CD4-positive, alpha-beta T cell (primary cell): ENCODE measurements around the gene CERT1. TPM values are rescaled to one million over a fixed set of nuclear protein-coding genes. Genes with fewer than 3 reads are reported as not detected.

Experiments
- ATAC-seq: fragments of 200-7000 bp; cut with Tn5 transposase; one replicate; pipeline ENCODE4 v1.10.0; 2022; ENCODE audit warnings: mild to moderate bottlenecking; ENCODE audit not compliant: poor library complexity
- CTCF ChIA-PET: fragments of 350-600 bp; sonication (Branson Sonifier 250); formaldehyde crosslinking; loops from one replicate; lab custom pipeline; 2021; ENCODE audit warnings: antibody characterized with exemption, inconsistent platforms; lab: Charles Lee
- POLR2A ChIA-PET: fragments of 350-600 bp; sonication (Branson Sonifier 250); formaldehyde crosslinking; loops from one replicate; lab custom pipeline; 2021; ENCODE audit warnings: antibody characterized with exemption, inconsistent platforms; lab: Charles Lee
- DNase-seq, 14 experiments: peaks; one replicate each; pipeline ENCODE4 v3.0.0-alpha.2; 2013 to 2020; ENCODE audit warnings: mixed read lengths in 2 of 14
- H3K27ac ChIP-seq, 2 donors: one replicate each; pipeline versions ENCODE4 v1.5.1 to v1.7.0; 2013; ENCODE audit warnings: low read length in 2 of 2, low read depth in 1 of 2, mild to moderate bottlenecking in 1 of 2
- H3K27me3 ChIP-seq, 2 experiments: 1 replicate in 1 of 2; 2 replicates in 1 of 2; pipeline versions ENCODE4 v1.6.1 to v1.7.0; 2013; ENCODE audit warnings: low read length in 2 of 2, control low read depth in 1 of 2, mild to moderate bottlenecking in 1 of 2, moderate library complexity in 1 of 2; ENCODE audit not compliant: insufficient read depth in 2 of 2, control insufficient read depth in 1 of 2
- H3K36me3 ChIP-seq: one replicate; pipeline ENCODE4 v1.6.1; 2013; ENCODE audit warnings: low read length, control low read depth; ENCODE audit not compliant: insufficient read depth
- H3K4me1 ChIP-seq: one replicate; pipeline ENCODE4 v1.6.1; 2013; ENCODE audit warnings: low read length, control low read depth; ENCODE audit not compliant: insufficient read depth
- H3K4me3 ChIP-seq: one replicate; pipeline ENCODE4 v1.5.1; 2013; ENCODE audit warnings: mild to moderate bottlenecking, low read length, moderate library complexity
- H3K9me3 ChIP-seq, 2 experiments: 1 replicate in 1 of 2; 2 replicates in 1 of 2; pipeline versions ENCODE4 v1.6.1 to v1.7.0; 2013; ENCODE audit warnings: low read length in 2 of 2, mild to moderate bottlenecking in 2 of 2, control low read depth in 1 of 2, moderate library complexity in 1 of 2; ENCODE audit not compliant: control insufficient read depth in 1 of 2, insufficient read depth in 1 of 2
- H3K27ac Mint-ChIP-seq: one replicate; pipeline ENCODE4 v1.8.0; 2020; ENCODE audit warnings: mixed read lengths
- H3K27me3 Mint-ChIP-seq: one replicate; pipeline ENCODE4 v1.8.0; 2021; ENCODE audit warnings: mixed read lengths
- H3K36me3 Mint-ChIP-seq: one replicate; pipeline ENCODE4 v1.8.0; 2021; ENCODE audit warnings: low read depth, mixed read lengths
- H3K4me1 Mint-ChIP-seq: one replicate; pipeline ENCODE4 v1.8.0; 2021; ENCODE audit warnings: low read depth, mixed read lengths
- H3K4me3 Mint-ChIP-seq: one replicate; pipeline ENCODE4 v1.8.0; 2020; ENCODE audit warnings: mild to moderate bottlenecking, mixed read lengths
- H3K9me3 Mint-ChIP-seq: one replicate; pipeline ENCODE4 v1.8.0; 2020; ENCODE audit warnings: mixed read lengths
- CTCF ChIP-seq: fragments of 200-600 bp; IDR thresholded peaks from one replicate; pipeline ENCODE4 v1.8.0; 2022; ENCODE audit warnings: antibody characterized with exemption, mild to moderate bottlenecking
- intact Hi-C, 2 experiments: fragments of 100-400 bp; cut with DNase I in 1 of 2; cut with micrococcal nuclease in 1 of 2; formaldehyde crosslinking; loops; one replicate each; pipeline versions ENCODE4 v1.15.1 to v1.9.0; 2023 to 2025; cut with DNase I, micrococcal nuclease
- total RNA-seq, 174 experiments: library from RNA in 2 of 174; stranded (reverse) in 2 of 174; gene quantifications; one replicate each; pipeline ENCODE4 v1.2.3 and lab custom pipeline; 2021 to 2026

The CERT1 gene
- total RNA-seq, 2 experiments from 2014 or later: 26.5 to 28.7 TPM

- CTCF ChIA-PET: interaction anchor here (0.9 to 1.7 kb wide), 4 partner anchors 14 to 570 kb away, joined by 3 to 14 read pairs (median 4); partner anchors contain the start of genes ANKRD31, GFM2 and NSA2
- Histone ChIP-seq H3K27me3 (no peaks in the 10 kb centered on the region), H3K4me1 (peaks cover 5% of the 10 kb centered on the region), H3K4me3 (peak overlapping the region; percentile 82), H3K9me3 (no peaks in the 10 kb centered on the region), H3K36me3 (peaks cover 2% of the 10 kb centered on the region), H3K27ac (peak overlapping the region; percentile 59 to 64)
- Mint-ChIP-seq H3K27ac (no peak overlapping the region), H3K27me3 (no peaks in the 10 kb centered on the region), H3K9me3 (no peaks in the 10 kb centered on the region), H3K36me3 (peaks cover 5% of the 10 kb centered on the region), H3K4me3 (no peak overlapping the region), H3K4me1 (peaks cover 45% of the 10 kb centered on the region)
- intact Hi-C loops: loop anchor here (1.0 to 10.0 kb wide), 10 partner anchors 100 to 1773 kb away; partner anchors contain the start of genes AGGF1 (in 1 of the 2), ANKRA2 (in 1 of the 2), ANKRD31 (in 1 of the 2) and CERT1 (in 1 of the 2)
- TF ChIP-seq CTCF: no peak
- no peak for ATAC-seq
- POLR2A ChIA-PET: interaction anchor here (0.5 to 1.7 kb wide), 15 partner anchors 12 to 988 kb away, joined by 3 to 29 read pairs (median 4); partner anchors contain the start of genes ANKRD31, CERT1, FAM169A and GCNT4
- DNase-seq: peak in 6 of 14 experiments; percentile 3 to 48 (median 18)
Measured at GRCh38 chr5:75337366-75338021, 173.9 kb downstream of the CERT1 start.

GRCh38 chr5:75336615-75337336 is 174.7 kb downstream of the CERT1 start, which contains the start of gene HMGCR:
TSS of gene HMGCR (plus strand) at chr5:75337220. CDS start at chr5:75342606, 5,386 bp downstream.
- no peak for TF ChIP-seq CTCF
- CTCF ChIA-PET: interaction anchor here (0.9 to 1.7 kb wide), 4 partner anchors 15 to 570 kb away, joined by 3 to 14 read pairs (median 4); partner anchors contain the start of genes ANKRD31, GFM2 and NSA2
- H3K27ac Mint-ChIP-seq: no peak within 1 kb of the TSS

More at GRCh38 chr5:75336615-75337336, 174.7 kb downstream of the CERT1 start, which contains the start of gene HMGCR:
- ATAC-seq (peak; percentile 90), DNase-seq (peak; percentile 91 to 99 (median 95))
- intact Hi-C loops: loop anchor here (1.0 to 10.0 kb wide), 10 partner anchors 99 to 1772 kb away; partner anchors contain the start of genes AGGF1 (in 1 of the 2), ANKRA2 (in 1 of the 2), ANKRD31 (in 1 of the 2) and CERT1 (in 1 of the 2)
- H3K36me3 ChIP-seq: no peaks in the 10 kb centered on the region
- Mint-ChIP-seq H3K36me3 (peaks cover 5% of the 10 kb centered on the region), H3K4me3 (no peak within 1 kb of the TSS), H3K4me1 (peaks cover 38% of the 10 kb centered on the region), H3K27me3 (no peaks in the 10 kb centered on the region), H3K9me3 (no peaks in the 10 kb centered on the region)
- H3K27ac ChIP-seq: peak within 1 kb of the TSS; percentile 64 to 88
- H3K4me1 ChIP-seq: peaks cover 5% of the 10 kb centered on the region
- no peaks in the 10 kb centered on the region for H3K27me3 ChIP-seq
- POLR2A ChIA-PET: interaction anchor here (0.5 to 1.7 kb wide), 19 partner anchors 9 to 1693 kb away, joined by 3 to 29 read pairs (median 4); partner anchors contain the start of genes AGGF1, ANKRD31, CERT1 and FAM169A
- H3K4me3 ChIP-seq: peak within 1 kb of the TSS; percentile 82
- no peaks in the 10 kb centered on the region for H3K9me3 ChIP-seq
